NCI-H2081 (cell line): ENCODE results near the gene GPC5.

Experiments used
- DNase-seq, 2 experiments: peaks; one replicate each; lab custom pipeline; 2025; lab: John Stamatoyannopoulos, UW

GPC5 gene

GRCh38 chr13:92365904-92366303 lies 967.5 kb downstream of the GPC5 start:
- DNase-seq, result no peak

- no peak for DNase-seq
These were observed 979.0 kb downstream of the GPC5 start for GRCh38 chr13:92377396-92377795.

GRCh38 chr13:92379371-92379770 lies 981.0 kb downstream of the GPC5 start:
- no peak for DNase-seq

GRCh38 chr13:92384410-92384809 lies 986.0 kb downstream of the GPC5 start:
- DNase-seq, result peak in 1 of 2 experiments; percentile 8

- DNase-seq, result no peak
These were observed 988.8 kb downstream of the GPC5 start for GRCh38 chr13:92387245-92387644.

GRCh38 chr13:92390217-92390616 lies 991.8 kb downstream of the GPC5 start:
- DNase-seq, result peak; percentile 59 to 88

GRCh38 chr13:92403606-92404005 lies 1005.2 kb downstream of the GPC5 start:
- no peak for DNase-seq

GRCh38 chr13:92407858-92408257 lies 1009.4 kb downstream of the GPC5 start:
- DNase-seq, result no peak

GRCh38 chr13:92412481-92412880 lies 1014.1 kb downstream of the GPC5 start:
- no peak for DNase-seq

GRCh38 chr13:92412996-92413395 lies 1014.6 kb downstream of the GPC5 start:
- no peak for DNase-seq

GRCh38 chr13:92413452-92413851 lies 1015.0 kb downstream of the GPC5 start:
- no peak for DNase-seq

- DNase-seq, result no peak
These were observed 1016.4 kb downstream of the GPC5 start for GRCh38 chr13:92414851-92415250.

GRCh38 chr13:92415781-92416180 lies 1017.4 kb downstream of the GPC5 start:
- DNase-seq, result no peak

- peak in 1 of 2 experiments; percentile 22 for DNase-seq
These were observed 1020.5 kb downstream of the GPC5 start for GRCh38 chr13:92418818-92419412.

- DNase-seq, result no peak
These were observed 1030.8 kb downstream of the GPC5 start for GRCh38 chr13:92429231-92429630.

GRCh38 chr13:92433386-92433785 lies 1035.0 kb downstream of the GPC5 start:
- DNase-seq, result no peak

GRCh38 chr13:92433963-92434362 lies 1035.5 kb downstream of the GPC5 start:
- DNase-seq, result no peak

GRCh38 chr13:92436924-92437323 lies 1038.5 kb downstream of the GPC5 start:
- DNase-seq, result no peak

GRCh38 chr13:92444244-92444643 lies 1045.8 kb downstream of the GPC5 start:
- no peak for DNase-seq

- no peak for DNase-seq
These were observed 1052.6 kb downstream of the GPC5 start for GRCh38 chr13:92451060-92451459.

GRCh38 chr13:92452840-92453239 lies 1054.4 kb downstream of the GPC5 start:
- no peak for DNase-seq

GRCh38 chr13:92459306-92459705 lies 1060.9 kb downstream of the GPC5 start:
- DNase-seq, result no peak

- no peak for DNase-seq
These were observed 1062.1 kb downstream of the GPC5 start for GRCh38 chr13:92460479-92460878.

GRCh38 chr13:92461402-92461801 lies 1063.0 kb downstream of the GPC5 start:
- no peak for DNase-seq

GRCh38 chr13:92461831-92462230 lies 1063.4 kb downstream of the GPC5 start:
- DNase-seq, result no peak
